CD4-positive, alpha-beta T cell (primary cell): ENCODE results near the gene IL37. TPM values are rescaled to one million over a fixed set of nuclear protein-coding genes. Genes with fewer than 3 reads are reported as not detected.
A peak's percentile ranks its signal among the peaks of the same experiment; 100 is the strongest.

Experiments
- ATAC-seq: fragments of 200-7000 bp; cut with Tn5 transposase; one replicate; pipeline ENCODE4 v1.10.0; 2022; ENCODE audit warnings: mild to moderate bottlenecking; ENCODE audit not compliant: poor library complexity
- CTCF ChIA-PET: fragments of 350-600 bp; sonication (Branson Sonifier 250); formaldehyde crosslinking; loops from one replicate; lab custom pipeline; 2021; ENCODE audit warnings: antibody characterized with exemption, inconsistent platforms; lab: Charles Lee
- POLR2A ChIA-PET: fragments of 350-600 bp; sonication (Branson Sonifier 250); formaldehyde crosslinking; loops from one replicate; lab custom pipeline; 2021; ENCODE audit warnings: antibody characterized with exemption, inconsistent platforms; lab: Charles Lee
- DNase-seq, 14 experiments: peaks; one replicate each; pipeline ENCODE4 v3.0.0-alpha.2; 2013 to 2020; ENCODE audit warnings: mixed read lengths in 2 of 14
- H3K27ac ChIP-seq, 2 donors: one replicate each; pipeline versions ENCODE4 v1.5.1 to v1.7.0; 2013; ENCODE audit warnings: low read length in 2 of 2, low read depth in 1 of 2, mild to moderate bottlenecking in 1 of 2
- H3K27me3 ChIP-seq, 2 experiments: 1 replicate in 1 of 2; 2 replicates in 1 of 2; pipeline versions ENCODE4 v1.6.1 to v1.7.0; 2013; ENCODE audit warnings: low read length in 2 of 2, control low read depth in 1 of 2, mild to moderate bottlenecking in 1 of 2, moderate library complexity in 1 of 2; ENCODE audit not compliant: insufficient read depth in 2 of 2, control insufficient read depth in 1 of 2
- H3K36me3 ChIP-seq: one replicate; pipeline ENCODE4 v1.6.1; 2013; ENCODE audit warnings: low read length, control low read depth; ENCODE audit not compliant: insufficient read depth
- H3K4me1 ChIP-seq: one replicate; pipeline ENCODE4 v1.6.1; 2013; ENCODE audit warnings: low read length, control low read depth; ENCODE audit not compliant: insufficient read depth
- H3K4me3 ChIP-seq: one replicate; pipeline ENCODE4 v1.5.1; 2013; ENCODE audit warnings: mild to moderate bottlenecking, low read length, moderate library complexity
- H3K9me3 ChIP-seq, 2 experiments: 1 replicate in 1 of 2; 2 replicates in 1 of 2; pipeline versions ENCODE4 v1.6.1 to v1.7.0; 2013; ENCODE audit warnings: low read length in 2 of 2, mild to moderate bottlenecking in 2 of 2, control low read depth in 1 of 2, moderate library complexity in 1 of 2; ENCODE audit not compliant: control insufficient read depth in 1 of 2, insufficient read depth in 1 of 2
- H3K27ac Mint-ChIP-seq: one replicate; pipeline ENCODE4 v1.8.0; 2020; ENCODE audit warnings: mixed read lengths
- H3K27me3 Mint-ChIP-seq: one replicate; pipeline ENCODE4 v1.8.0; 2021; ENCODE audit warnings: mixed read lengths
- H3K36me3 Mint-ChIP-seq: one replicate; pipeline ENCODE4 v1.8.0; 2021; ENCODE audit warnings: low read depth, mixed read lengths
- H3K4me1 Mint-ChIP-seq: one replicate; pipeline ENCODE4 v1.8.0; 2021; ENCODE audit warnings: low read depth, mixed read lengths
- H3K4me3 Mint-ChIP-seq: one replicate; pipeline ENCODE4 v1.8.0; 2020; ENCODE audit warnings: mild to moderate bottlenecking, mixed read lengths
- H3K9me3 Mint-ChIP-seq: one replicate; pipeline ENCODE4 v1.8.0; 2020; ENCODE audit warnings: mixed read lengths
- CTCF ChIP-seq: fragments of 200-600 bp; IDR thresholded peaks from one replicate; pipeline ENCODE4 v1.8.0; 2022; ENCODE audit warnings: antibody characterized with exemption, mild to moderate bottlenecking
- intact Hi-C, 2 experiments: fragments of 100-400 bp; cut with DNase I in 1 of 2; cut with micrococcal nuclease in 1 of 2; formaldehyde crosslinking; loops; one replicate each; pipeline versions ENCODE4 v1.15.1 to v1.9.0; 2023 to 2025; cut with DNase I, micrococcal nuclease
- total RNA-seq, 174 experiments: library from RNA in 2 of 174; stranded (reverse) in 2 of 174; gene quantifications; one replicate each; pipeline ENCODE4 v1.2.3 and lab custom pipeline; 2021 to 2026

The IL37 gene
- total RNA-seq, 2 experiments from 2014 or later, result not detected

- no peak overlapping the region for H3K27ac Mint-ChIP-seq
- DNase-seq, result no peak
- H3K27ac ChIP-seq, result no peak overlapping the region
- H3K9me3 Mint-ChIP-seq, result no peaks in the 10 kb centered on the region
- no peaks in the 10 kb centered on the region for H3K36me3 ChIP-seq
- ATAC-seq, result no peak
- CTCF ChIA-PET, result no interaction called here
- H3K4me3 ChIP-seq, result no peak overlapping the region
- H3K9me3 ChIP-seq, result no peaks in the 10 kb centered on the region
- no peak overlapping the region for H3K4me3 Mint-ChIP-seq
- H3K27me3 ChIP-seq, result no peaks in the 10 kb centered on the region
- H3K36me3 Mint-ChIP-seq, result no peaks in the 10 kb centered on the region
- TF ChIP-seq CTCF, result no peak
- POLR2A ChIA-PET, result no interaction called here
- intact Hi-C loops, result no loop called here
- H3K4me1 ChIP-seq, result peaks cover 3% of the 10 kb centered on the region
- H3K27me3 Mint-ChIP-seq, result no peaks in the 10 kb centered on the region
- no peaks in the 10 kb centered on the region for H3K4me1 Mint-ChIP-seq
These were observed 28.5 kb downstream of the IL37 start for GRCh38 chr2:112939425-112939824.

GRCh38 chr2:112940859-112941625, 30.1 kb downstream of the IL37 start:
- H3K27me3 Mint-ChIP-seq, result no peaks in the 10 kb centered on the region
- CTCF ChIA-PET, result interaction anchor here (0.6 to 1.7 kb wide), 3 partner anchors 56 to 449 kb away, joined by 3 to 7 read pairs (median 4); no protein-coding TSS in a partner anchor
- ATAC-seq, result no peak
- Histone ChIP-seq H3K9me3 (peaks cover 0 to 5% of the 10 kb centered on the region in 2 experiments), H3K27me3 (no peaks in the 10 kb centered on the region), H3K27ac (no peak overlapping the region), H3K36me3 (no peaks in the 10 kb centered on the region), H3K4me1 (peaks cover 3% of the 10 kb centered on the region), H3K4me3 (no peak overlapping the region)
- no peaks in the 10 kb centered on the region for H3K4me1 Mint-ChIP-seq
- no peak for TF ChIP-seq CTCF
- intact Hi-C loops, result no loop called here
- POLR2A ChIA-PET, result no interaction called here
- H3K9me3 Mint-ChIP-seq, result no peaks in the 10 kb centered on the region
- no peaks in the 10 kb centered on the region for H3K36me3 Mint-ChIP-seq
- no peak overlapping the region for H3K4me3 Mint-ChIP-seq
- no peak overlapping the region for H3K27ac Mint-ChIP-seq
- DNase-seq, result no peak

DNA sequence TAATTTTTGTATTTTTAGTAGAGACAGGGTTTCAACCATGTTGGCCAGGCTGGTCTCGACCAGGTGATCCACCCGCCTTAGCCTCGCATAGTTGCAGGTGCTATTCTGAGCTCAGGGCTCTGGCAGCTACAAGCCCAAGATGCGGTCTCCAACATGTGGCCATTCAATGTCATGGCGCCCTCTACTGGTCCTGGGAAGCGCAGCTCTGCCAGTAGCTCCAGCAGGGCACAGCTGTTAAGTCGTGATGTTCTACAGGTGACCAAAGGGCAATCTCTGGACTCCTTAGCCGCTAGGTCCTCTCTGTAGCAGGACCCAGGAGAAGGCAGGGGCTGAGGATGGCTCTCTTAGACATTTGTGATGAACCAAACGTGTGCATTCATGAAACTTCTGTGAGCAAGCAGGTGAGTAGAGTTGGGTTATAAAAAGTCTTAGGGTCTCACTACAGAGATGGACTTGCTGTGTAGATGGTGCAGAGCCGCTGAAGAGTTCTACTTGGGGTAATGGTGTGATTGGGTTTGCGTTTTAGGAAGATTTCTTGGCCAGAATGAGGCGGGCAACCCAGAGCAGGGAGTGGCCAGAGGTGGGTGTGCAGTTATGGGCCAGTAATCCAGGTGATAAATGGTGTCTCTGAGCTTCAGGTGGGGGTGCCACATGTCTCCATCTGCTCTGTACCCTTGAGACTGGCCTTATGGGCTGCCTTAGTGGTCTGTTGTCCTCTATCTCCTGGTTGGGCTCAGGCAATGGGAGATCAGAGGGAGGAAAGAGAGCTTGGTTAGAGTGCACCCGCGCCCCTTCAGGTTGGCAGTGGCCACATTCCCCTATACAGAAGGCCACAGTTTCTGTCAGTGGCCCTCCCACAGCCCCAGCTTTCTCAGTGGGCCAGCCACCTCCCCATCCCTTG, 31.0 kb downstream of the IL37 start:
- DNase-seq (peak; percentile 9 to 79 (median 37)), ATAC-seq (peak; percentile 26)
- peaks cover 3% of the 10 kb centered on the region for H3K4me1 ChIP-seq
- H3K4me3 ChIP-seq, result no peak overlapping the region
- peak; percentile 27 for TF ChIP-seq CTCF
- no peaks in the 10 kb centered on the region for H3K36me3 ChIP-seq
- Mint-ChIP-seq H3K4me3 (no peak overlapping the region), H3K9me3 (no peaks in the 10 kb centered on the region), H3K4me1 (no peaks in the 10 kb centered on the region), H3K36me3 (no peaks in the 10 kb centered on the region), H3K27ac (no peak overlapping the region), H3K27me3 (no peaks in the 10 kb centered on the region)
- H3K27ac ChIP-seq, result no peak overlapping the region
- H3K27me3 ChIP-seq, result no peaks in the 10 kb centered on the region
- H3K9me3 ChIP-seq, result peaks cover 0 to 5% of the 10 kb centered on the region in 2 experiments
- intact Hi-C loops, result no loop called here
- POLR2A ChIA-PET, result no interaction called here
- CTCF ChIA-PET, result interaction anchor here (1.0 to 1.7 kb wide), 2 partner anchors 57 to 192 kb away, joined by 4 to 7 read pairs; no protein-coding TSS in a partner anchor
